ENCODE results near the gene SLC8A2.

SLC8A2 gene

DNA sequence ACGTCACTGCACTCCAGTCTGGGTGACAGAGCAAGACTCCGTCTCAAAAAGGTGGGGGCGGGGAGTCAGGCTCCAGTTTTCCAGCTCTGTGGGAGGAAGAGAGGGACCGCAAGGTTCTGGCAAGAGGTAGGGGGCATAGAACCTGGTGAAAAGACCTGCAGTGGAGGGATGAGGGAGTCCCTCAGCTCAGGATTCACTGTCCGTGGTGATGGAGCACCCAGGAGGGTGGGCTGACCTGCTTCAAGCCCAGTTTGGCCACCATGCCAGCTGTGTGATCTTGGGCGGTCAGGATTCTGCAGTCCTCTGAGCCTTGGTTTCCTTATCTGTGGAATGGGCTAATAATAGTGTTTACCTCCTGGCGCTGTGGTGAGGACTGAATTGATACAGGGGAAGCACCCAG lies 21.2 kb downstream of the SLC8A2 start:
- DNase-seq (ENCODE audit: extremely low read depth, low read depth): no peak
- TF ChIP-seq, protein P1, sequence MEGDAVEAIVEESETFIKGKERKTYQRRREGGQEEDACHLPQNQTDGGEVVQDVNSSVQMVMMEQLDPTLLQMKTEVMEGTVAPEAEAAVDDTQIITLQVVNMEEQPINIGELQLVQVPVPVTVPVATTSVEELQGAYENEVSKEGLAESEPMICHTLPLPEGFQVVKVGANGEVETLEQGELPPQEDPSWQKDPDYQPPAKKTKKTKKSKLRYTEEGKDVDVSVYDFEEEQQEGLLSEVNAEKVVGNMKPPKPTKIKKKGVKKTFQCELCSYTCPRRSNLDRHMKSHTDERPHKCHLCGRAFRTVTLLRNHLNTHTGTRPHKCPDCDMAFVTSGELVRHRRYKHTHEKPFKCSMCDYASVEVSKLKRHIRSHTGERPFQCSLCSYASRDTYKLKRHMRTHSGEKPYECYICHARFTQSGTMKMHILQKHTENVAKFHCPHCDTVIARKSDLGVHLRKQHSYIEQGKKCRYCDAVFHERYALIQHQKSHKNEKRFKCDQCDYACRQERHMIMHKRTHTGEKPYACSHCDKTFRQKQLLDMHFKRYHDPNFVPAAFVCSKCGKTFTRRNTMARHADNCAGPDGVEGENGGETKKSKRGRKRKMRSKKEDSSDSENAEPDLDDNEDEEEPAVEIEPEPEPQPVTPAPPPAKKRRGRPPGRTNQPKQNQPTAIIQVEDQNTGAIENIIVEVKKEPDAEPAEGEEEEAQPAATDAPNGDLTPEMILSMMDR (IDR thresholded peaks at IDR 0.05; ENCODE audit: low read depth, low read length): no peak

DNA sequence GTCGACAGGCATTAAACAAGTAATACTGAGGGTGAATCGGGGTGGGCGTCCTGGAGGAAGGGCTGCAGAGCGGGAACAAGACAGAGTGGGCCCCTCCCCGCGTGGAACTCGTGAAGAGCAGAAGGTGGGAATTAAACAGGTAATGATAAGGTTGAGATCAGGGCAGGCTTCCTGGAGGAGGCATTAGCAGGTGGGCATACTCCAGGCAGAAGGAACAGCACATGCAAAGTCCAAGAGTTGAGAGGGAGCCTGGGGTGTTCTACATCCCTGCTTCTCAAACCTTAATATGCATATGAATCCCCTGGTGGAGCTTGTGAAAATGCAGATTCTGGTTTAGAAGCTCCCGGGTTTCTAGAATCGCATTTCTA lies 23.3 kb downstream of the SLC8A2 start:
- TF ChIP-seq, protein P1 (IDR thresholded peaks at IDR 0.05; ENCODE audit: low read depth, low read length): no peak
- no peak for DNase-seq (ENCODE audit: extremely low read depth, low read depth)

DNA sequence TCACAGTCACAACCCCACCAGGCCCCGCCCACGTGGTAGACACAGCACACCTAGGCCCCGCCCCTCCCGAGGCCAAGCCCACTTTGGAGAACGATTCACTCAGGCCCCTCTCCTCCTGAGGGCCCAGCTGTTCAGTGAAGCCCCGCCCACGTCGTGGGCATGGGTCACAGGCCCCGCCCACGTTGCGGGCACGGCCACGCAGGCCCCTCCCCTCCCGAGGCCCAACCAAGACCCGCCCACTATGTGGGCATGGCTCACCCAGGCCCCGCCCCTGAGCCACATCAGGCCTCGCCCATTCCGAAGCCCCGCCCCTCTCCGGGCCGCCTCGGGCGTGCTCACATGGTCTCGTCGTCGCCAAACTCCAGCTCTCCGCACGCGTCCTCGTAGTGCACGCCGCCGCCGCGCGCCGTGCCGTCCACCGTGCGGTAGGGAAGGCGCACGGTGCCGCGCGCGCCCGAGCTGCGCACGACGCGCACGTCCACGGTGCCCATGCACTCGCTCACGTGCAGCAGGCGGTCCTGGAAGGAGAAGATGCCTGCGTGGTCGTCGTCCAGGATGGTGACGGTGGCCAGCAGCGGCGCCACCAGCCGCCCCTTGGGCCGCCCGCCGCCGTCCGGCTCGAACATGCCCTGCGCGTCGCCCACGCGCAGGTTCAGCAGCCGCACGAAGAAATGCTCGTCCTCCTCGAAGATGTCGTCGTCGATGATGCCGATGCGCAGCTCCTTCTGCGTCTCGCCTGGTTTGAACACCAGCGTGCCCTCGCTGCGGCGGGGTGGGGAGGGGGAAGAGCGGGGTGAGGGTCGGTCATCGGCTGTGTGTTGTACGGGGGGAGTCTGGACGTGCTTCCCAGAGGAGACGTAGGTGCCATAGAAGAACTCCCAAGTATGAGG lies 24.0 kb downstream of the SLC8A2 start:
- TF ChIP-seq, protein P1 (IDR thresholded peaks at IDR 0.05; ENCODE audit: low read depth, low read length): no peak
- DNase-seq (ENCODE audit: extremely low read depth, low read depth): no peak

DNA sequence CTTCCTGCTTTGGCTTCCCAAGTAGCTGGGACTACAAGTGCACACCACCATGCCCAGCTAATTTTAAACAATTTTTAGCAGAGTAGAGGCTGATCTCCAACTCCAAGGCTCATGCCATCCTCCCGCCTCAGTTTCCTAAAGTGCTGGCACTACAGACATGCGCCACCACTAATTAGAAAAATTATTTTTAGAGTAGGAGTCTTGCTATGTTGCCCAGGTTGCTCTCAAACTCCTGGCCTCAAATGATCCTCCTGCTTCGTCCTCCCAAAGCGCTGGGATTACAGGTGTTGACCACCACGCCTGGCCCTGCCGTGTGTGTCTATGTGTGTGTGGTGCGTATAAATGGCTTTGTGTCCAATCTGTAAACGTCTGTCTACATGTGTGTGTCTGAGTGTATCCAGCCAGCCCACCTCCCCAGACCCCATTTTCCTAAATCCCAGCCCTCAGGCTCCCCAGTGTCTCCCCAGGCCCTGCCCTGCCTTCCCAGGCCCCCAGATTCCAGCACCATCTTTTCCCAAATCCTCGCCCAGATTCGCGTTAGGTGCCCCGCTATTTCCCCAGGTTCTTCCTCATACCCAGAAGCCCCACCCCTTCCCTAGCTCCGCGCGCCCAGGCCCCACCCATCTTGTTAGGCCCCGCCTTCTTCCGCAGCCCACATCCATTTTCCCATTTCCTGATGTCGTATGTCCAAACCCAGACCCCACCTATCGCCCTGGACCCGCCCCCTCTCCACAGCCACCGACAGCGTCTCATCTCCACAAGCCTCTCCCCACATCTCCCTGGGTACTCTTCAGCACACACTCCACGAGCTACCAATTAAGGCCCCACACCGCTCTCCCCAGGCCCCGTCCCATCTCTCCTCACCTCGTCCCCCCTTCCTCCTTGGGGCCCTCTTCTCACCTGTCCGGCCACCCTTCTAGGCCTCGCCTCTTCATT lies 24.9 kb downstream of the SLC8A2 start:
- TF ChIP-seq, protein P1 (IDR thresholded peaks at IDR 0.05; ENCODE audit: low read depth, low read length): no peak
- no peak for DNase-seq (ENCODE audit: extremely low read depth, low read depth)

DNA sequence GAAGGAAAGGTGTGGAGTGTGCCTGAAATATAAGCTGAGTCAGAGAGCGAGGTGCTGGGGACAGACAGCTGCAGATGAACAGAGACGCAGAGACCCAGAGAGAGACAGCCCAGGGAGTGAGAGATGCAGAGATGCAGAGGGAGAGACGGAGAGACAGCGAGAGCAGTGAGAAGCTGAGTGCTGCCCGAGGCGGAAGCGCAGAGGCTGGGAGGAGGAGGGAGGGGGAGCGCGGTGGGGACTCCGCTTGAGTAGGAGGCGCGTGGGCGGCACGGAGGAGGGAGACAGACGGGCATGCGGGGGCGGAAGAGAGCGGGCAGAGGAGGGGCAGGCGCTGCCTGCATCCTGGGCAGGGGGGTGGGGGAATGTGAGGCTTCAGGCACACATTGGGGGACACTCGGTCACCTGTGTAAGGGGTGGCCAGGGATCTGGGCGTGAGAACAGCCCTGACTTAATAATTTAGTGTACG lies 25.7 kb downstream of the SLC8A2 start:
- TF ChIP-seq, protein P1 (IDR thresholded peaks at IDR 0.05; ENCODE audit: low read depth, low read length): no peak
- DNase-seq (ENCODE audit: extremely low read depth, low read depth): no peak

DNA sequence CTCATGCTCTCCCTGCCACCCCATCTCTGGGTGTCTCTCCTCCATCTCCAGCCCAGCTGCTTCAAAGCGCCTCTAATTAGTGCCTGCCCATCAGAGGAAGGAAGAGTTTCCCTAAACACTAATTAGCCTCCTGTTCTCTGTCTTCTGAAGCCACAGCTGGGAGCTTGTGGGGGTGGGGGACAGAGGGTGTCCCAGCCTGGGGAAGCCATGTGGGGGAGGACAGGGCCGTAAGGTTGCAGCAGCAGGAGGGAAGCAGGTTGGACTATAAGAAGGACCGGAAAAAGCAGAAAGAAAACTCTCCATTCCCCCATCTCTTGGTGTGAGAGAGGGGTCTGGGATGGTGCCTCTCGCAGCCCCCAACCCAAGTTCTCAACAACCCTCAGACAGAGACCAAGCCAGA lies 26.2 kb downstream of the SLC8A2 start:
- TF ChIP-seq, protein P1 (IDR thresholded peaks at IDR 0.05; ENCODE audit: low read depth, low read length): no peak
- no peak for DNase-seq (ENCODE audit: extremely low read depth, low read depth)

All from AG09319 (cell line).